Mesodermal cell (in vitro differentiated cells): ENCODE measurements around the gene CELF2.

Experiments used
- H3K27ac ChIP-seq: 2 replicates; pipeline ENCODE4 v1.7.0; 2013; ENCODE audit warnings: mild to moderate bottlenecking, low read depth, low read length, moderate library complexity; ENCODE audit not compliant: severe bottlenecking
- H3K36me3 ChIP-seq: 2 replicates; pipeline ENCODE4 v1.7.1; 2013; ENCODE audit warnings: mild to moderate bottlenecking, low read length, moderate library complexity; ENCODE audit not compliant: control insufficient read depth, insufficient read depth
- H3K4me1 ChIP-seq: one replicate; pipeline ENCODE4 v1.7.1; 2013; ENCODE audit warnings: mild to moderate bottlenecking, low read length; ENCODE audit not compliant: insufficient read depth, control insufficient read depth, poor library complexity, severe bottlenecking
- H3K4me3 ChIP-seq: 2 replicates; pipeline ENCODE4 v1.7.0; 2013; ENCODE audit warnings: low read length, control low read depth, mild to moderate bottlenecking; ENCODE audit not compliant: insufficient read depth, poor library complexity, severe bottlenecking; ENCODE audit errors: extremely low read depth
- H3K9me3 ChIP-seq: 2 replicates; pipeline ENCODE4 v1.7.1; 2013; ENCODE audit warnings: mild to moderate bottlenecking, low read length, moderate library complexity; ENCODE audit not compliant: control insufficient read depth
- WGBS, 2 experiments: methylation state at CpG; one replicate each; pipeline ENCODE4 v1.1.5; 2013; ENCODE audit warnings: missing lambda C conversion rate in 2 of 2; ENCODE audit not compliant: insufficient coverage in 2 of 2; 5-methylcytosine and 5-hydroxymethylcytosine counted together

The CELF2 gene

DNA sequence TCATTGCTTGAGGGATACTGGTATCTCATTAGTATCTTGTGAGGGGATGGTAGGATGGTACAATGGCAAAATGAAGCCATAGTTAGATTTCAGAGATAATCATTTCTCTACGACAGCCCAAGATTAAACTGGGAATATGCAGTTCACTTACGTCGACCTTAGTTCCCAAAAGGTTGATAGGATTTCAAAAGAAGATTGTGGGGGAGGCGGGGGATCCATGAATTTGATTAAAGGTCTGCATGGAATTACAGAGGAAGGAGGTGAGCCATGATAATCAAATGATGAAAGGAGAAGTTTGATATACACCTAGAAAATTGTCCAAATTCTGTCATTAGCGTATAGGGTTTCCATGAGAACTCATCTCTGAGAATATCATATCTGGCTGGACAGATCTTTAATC, 206.6 kb downstream of the CELF2 start:
- WGBS, 2 experiments, result 91 to 93% methylated on average over 5 of the region's 5 CpGs

DNA sequence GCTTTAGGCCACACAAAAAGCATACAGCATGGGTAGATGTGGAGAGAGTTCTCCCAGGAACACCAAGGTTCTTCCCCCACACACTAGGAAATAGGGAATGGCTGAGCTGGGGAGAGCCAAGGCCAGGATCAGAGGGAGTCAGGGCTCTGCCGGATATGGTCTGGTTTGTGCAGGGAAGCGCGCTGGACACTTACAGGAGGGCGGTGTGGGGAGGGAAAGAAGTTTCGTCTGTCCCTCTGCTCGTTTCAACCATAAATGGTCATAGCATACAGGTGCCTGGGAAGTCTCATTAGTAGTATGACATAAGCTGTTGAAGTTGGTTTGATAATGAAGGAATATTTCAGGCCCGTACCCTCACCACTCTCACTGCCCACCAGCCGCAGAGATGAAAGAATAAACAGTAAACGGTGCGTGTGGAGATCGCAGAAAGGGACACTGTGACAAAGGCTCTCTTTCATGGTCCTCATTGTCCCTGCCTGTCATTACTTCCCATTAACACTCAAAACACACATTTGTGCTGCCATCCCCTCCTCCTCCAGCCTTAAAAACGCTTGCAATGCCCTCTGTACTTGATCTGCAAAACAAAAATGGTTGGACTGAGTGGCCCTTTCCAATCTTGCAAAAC, 207.2 kb downstream of the CELF2 start:
- Histone ChIP-seq H3K4me1 (no peaks in the 10 kb centered on the region), H3K9me3 (no peaks in the 10 kb centered on the region), H3K27ac (no peak overlapping the region), H3K4me3 (no peak overlapping the region), H3K36me3 (no peaks in the 10 kb centered on the region)
- WGBS, 2 experiments, result 79 to 92% methylated on average over 7 to 10 of the region's 12 CpGs

More for the DNA sequence above, 206.6 kb downstream of the CELF2 start:
- Histone ChIP-seq H3K27ac (no peak overlapping the region), H3K36me3 (no peaks in the 10 kb centered on the region), H3K9me3 (no peaks in the 10 kb centered on the region), H3K4me3 (no peak overlapping the region), H3K4me1 (no peaks in the 10 kb centered on the region)

DNA sequence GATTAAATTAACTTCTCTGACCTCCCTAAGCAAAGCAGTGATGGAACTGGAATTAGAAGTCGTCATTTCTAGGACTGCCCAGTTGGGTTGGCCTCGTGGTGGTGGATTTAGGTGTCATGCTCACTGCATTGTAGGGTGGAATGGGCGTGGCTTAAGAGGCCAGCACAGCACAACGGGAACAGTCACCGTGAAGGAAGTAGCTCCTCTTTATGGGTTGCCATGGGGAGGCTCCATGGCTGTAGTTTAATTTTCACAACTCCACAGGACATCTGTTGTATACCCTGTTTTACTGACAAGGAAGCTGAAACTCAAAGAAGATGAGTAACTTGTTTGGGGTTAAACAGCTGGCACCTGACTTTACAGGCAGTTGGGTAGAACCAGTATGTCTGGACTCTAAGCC, 208.3 kb downstream of the CELF2 start:
- no peaks in the 10 kb centered on the region for H3K4me1 ChIP-seq
- H3K4me3 ChIP-seq, result no peak overlapping the region
- H3K9me3 ChIP-seq, result no peaks in the 10 kb centered on the region
- 85 to 90% methylated on average over 3 to 4 of the region's 5 CpGs for WGBS, 2 experiments
- H3K27ac ChIP-seq, result no peak overlapping the region
- no peaks in the 10 kb centered on the region for H3K36me3 ChIP-seq

DNA sequence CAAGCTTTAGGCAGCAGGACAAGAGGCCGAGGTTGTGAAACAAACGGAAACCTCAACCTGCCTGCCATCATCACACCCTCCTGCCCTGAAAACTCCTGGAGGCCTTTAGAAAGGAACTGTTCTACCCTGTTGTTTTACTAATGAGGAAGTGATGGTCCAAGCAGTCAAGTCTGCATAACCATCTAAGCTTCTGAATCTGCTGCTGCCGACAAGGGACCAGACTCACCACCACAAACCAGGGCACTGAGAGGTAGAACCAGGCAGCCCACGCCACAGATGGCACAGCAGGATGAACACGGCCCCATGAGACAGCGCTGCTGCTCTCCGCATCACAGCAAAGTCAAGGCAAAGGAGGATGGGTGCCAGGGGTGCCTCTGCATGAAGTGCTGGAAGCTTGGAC, 209.4 kb downstream of the CELF2 start:
- WGBS, 2 experiments, result 93 to 98% methylated on average over 5 of the region's 7 CpGs
- Histone ChIP-seq H3K36me3 (no peaks in the 10 kb centered on the region), H3K27ac (no peak overlapping the region), H3K4me1 (no peaks in the 10 kb centered on the region), H3K4me3 (no peak overlapping the region), H3K9me3 (no peaks in the 10 kb centered on the region)

DNA sequence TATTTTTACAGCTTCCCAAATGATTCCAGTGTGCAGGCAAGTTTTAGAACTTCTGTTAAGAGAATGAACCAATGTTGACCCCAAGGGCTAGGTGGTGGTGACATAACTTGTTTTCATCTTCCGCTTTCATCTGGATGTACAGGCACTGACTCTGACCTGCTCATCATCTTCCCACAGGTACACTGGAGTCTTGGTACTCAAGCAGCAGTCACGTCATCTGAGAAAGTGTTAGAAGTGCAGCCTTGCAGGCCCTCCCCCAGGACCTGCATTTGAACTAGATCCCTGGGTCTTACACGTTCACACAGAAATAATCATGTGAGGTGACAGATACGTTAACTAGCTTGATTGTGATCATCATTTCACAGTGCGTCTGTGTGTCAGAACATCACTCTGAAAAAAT, 212.2 kb downstream of the CELF2 start:
- peaks cover 4% of the 10 kb centered on the region for H3K4me1 ChIP-seq
- H3K36me3 ChIP-seq, result no peaks in the 10 kb centered on the region
- no peak overlapping the region for H3K4me3 ChIP-seq
- H3K27ac ChIP-seq, result no peak overlapping the region
- whole genome bisulfite sequencing, 2 experiments, result 93 to 100% methylated on average over 1 to 3 of the region's 5 CpGs
- no peaks in the 10 kb centered on the region for H3K9me3 ChIP-seq

DNA sequence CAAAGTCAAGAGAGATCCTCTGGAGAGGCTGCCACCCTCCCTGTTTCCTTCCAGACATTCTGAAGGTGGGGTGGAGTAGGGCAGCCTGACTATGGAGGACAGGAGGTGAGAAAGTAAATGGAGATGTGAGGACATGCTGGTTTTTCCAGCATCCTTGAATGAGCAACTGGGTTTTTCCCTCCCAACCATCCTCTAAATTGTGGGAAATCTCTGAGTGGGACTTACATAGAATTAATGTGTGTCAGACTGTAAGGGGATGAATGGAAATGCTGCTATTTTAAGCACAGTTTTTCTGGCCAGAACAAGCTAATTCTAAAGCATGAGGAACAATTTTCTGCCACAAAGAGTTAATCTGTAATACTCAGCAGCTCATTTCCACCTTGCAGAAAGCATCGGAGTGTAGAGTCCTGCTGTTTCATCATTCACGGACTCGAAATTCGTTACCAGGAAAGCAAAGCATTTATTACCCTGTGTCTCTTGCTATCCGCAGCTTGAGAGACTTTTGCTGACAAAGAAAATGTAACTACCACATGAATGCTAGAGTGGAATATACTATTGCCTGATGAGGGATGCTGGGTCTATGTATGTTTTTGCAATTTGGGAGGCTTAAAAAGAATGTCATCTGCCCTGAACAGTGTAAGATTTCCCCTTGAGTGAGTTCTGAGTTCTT, 213.0 kb downstream of the CELF2 start:
- no peak overlapping the region for H3K27ac ChIP-seq
- no peak overlapping the region for H3K4me3 ChIP-seq
- H3K36me3 ChIP-seq, result no peaks in the 10 kb centered on the region
- peaks cover 10% of the 10 kb centered on the region for H3K4me1 ChIP-seq
- WGBS, 2 experiments, result 86 to 89% methylated on average over 4 to 5 of the region's 5 CpGs
- no peaks in the 10 kb centered on the region for H3K9me3 ChIP-seq

DNA sequence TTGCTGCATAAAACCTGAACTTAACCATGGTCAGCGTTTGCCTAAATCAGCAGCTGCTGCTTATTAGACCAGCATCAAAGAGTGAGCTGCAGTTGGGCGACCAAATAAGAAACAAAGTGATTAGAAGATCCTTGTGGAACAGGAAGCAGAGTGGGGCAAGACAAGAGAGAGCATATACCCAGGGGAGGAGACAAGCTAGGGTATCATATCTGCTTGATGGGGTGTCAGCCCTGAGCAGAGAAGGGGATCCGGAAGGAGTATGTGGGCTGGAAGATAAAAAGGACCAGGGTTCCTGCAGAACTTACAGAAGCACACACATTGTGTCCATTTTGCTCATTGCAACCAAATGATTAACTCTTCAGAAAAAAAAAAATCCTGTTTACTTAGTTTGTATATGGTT, 213.6 kb downstream of the CELF2 start:
- WGBS, 2 experiments, result 93 to 100% methylated on average over 2 to 3 of the region's 3 CpGs
- Histone ChIP-seq H3K27ac (no peak overlapping the region), H3K9me3 (no peaks in the 10 kb centered on the region), H3K36me3 (no peaks in the 10 kb centered on the region), H3K4me1 (peaks cover 10% of the 10 kb centered on the region), H3K4me3 (no peak overlapping the region)

DNA sequence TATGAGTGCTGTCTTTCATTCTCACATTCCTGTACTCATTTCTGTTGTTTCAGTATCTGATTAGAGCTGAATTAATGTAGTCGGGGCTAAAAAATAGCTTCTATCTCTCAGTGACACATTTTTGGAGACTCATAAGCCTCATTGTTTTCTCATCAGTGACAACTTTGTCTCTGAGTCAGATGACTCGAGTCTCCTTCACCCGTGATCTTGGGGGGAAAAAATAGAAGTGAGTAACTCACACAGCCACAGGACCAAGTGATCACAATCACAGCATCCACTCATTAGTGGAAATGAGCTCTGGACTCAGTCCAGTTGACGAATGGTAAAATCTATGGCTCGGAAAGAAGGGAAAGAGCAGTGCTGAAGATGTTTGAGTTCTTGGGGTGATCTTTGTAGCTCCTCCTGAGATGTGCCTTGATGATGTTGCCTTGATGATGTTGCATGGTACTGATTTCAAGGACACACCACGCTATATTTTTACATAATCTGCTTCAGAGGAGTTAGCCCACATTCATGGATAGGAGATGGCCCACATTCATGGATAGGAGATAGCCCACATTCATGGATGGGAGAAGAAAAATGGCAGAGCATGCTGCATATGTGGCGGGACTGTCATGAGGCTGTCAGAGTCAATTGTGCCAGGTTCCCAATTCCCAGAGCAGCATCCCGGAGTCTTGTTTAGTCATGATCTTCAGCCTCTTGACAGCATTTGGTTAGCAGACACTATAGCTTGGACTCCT, 214.7 kb downstream of the CELF2 start:
- H3K36me3 ChIP-seq, result no peaks in the 10 kb centered on the region
- H3K4me1 ChIP-seq, result peaks cover 10% of the 10 kb centered on the region
- no peak overlapping the region for H3K27ac ChIP-seq
- whole genome bisulfite sequencing, 2 experiments, result 84% methylated on average over 3 to 4 of the region's 8 CpGs
- H3K9me3 ChIP-seq, result no peaks in the 10 kb centered on the region
- no peak overlapping the region for H3K4me3 ChIP-seq

DNA sequence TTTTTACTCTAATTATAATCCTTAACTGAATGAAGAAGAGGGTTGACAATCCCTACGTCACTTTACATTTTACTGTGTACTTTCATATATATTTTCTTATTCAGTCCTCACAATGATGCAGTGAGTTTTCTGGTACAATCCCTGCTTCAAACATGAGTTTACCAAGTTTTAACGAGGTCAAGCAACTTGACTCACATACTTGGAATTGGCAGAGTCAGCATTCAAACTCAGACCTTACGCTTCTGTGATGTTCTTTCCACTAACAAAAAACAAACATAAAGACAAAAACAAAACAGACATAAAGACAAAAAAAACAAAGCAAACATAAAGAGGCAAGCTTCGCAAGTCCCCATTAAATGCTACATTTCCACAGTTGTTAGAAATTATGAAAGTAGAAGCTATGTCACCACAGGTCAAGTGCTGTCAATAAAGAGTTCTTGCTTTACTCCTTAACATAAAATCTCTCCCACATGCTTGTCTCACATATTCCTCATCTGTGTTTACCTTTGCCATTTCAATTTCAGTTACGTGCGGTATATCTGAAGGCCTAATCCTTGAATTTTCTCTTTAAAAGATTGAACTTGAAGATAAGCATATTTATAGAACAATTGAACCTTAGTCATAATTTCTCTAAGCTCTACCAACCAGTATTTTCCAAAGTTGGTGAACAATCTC, 217.3 kb downstream of the CELF2 start:
- peaks cover 10% of the 10 kb centered on the region for H3K4me1 ChIP-seq
- H3K36me3 ChIP-seq, result no peaks in the 10 kb centered on the region
- no peaks in the 10 kb centered on the region for H3K9me3 ChIP-seq
- no peak overlapping the region for H3K27ac ChIP-seq
- 70 to 100% methylated on average over 1 to 3 of the region's 6 CpGs for WGBS, 2 experiments
- H3K4me3 ChIP-seq, result no peak overlapping the region

DNA sequence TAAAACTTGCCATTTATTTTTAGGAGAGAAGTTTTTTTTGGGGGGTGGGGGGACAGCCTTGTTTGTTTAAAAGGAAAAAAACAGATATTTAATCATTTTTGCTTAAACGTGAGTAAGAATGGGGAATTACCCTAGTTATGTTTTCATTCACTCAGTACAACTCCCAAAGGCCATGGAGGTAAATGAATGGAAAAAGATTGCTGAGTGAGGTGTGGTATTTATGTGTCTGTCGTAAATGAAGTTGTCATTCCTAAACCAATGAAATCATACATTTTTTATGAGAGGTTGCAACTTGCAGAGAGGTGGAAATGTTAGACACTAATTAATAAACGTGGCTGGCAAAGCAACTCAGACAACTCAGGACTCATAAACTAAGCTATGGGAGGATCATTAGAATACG, 218.1 kb downstream of the CELF2 start:
- 86 to 100% methylated on average over 2 of the region's 4 CpGs for WGBS, 2 experiments
- H3K36me3 ChIP-seq, result no peaks in the 10 kb centered on the region

More for the DNA sequence above, 218.1 kb downstream of the CELF2 start:
- H3K4me3 ChIP-seq, result no peak overlapping the region
- H3K4me1 ChIP-seq, result peaks cover 10% of the 10 kb centered on the region
- no peaks in the 10 kb centered on the region for H3K9me3 ChIP-seq
- H3K27ac ChIP-seq, result no peak overlapping the region
